Activated T-cell treated with anti-CD3 and anti-CD28 coated beads, Interleukin-2, amount 50 U/mL, for 72 hours (primary cell): Measurements from ENCODE around the gene AIPL1. TPM values are rescaled to one million over a fixed set of nuclear protein-coding genes. Genes with fewer than 3 reads are reported as not detected.

ENCODE experiments used
- ATAC-seq, 2 donors: fragments of 150-1000 bp; cut with Tn5 transposase; replicated peaks in 1 of 2; 2 replicates each; pipeline ENCODE4 v1.10.0; 2021; ENCODE audit warnings: moderate library complexity in 2 of 2, mild to moderate bottlenecking in 1 of 2
- DNase-seq, 2 donors: peaks; one replicate each; pipeline ENCODE4 v3.0.0; 2021 to 2022; ENCODE audit warnings: mixed read lengths in 1 of 2
- H3K27ac Mint-ChIP-seq: one replicate; pipeline ENCODE4 v1.8.0; 2022; ENCODE audit warnings: mild to moderate bottlenecking, moderate library complexity, mixed read lengths
- H3K27me3 Mint-ChIP-seq: one replicate; pipeline ENCODE4 v1.8.0; 2022; ENCODE audit warnings: low read depth, mixed read lengths
- H3K36me3 Mint-ChIP-seq, 2 donors: one replicate each; pipeline ENCODE4 v1.8.0; 2022; ENCODE audit warnings: mixed read lengths in 2 of 2, mild to moderate bottlenecking in 1 of 2; ENCODE audit not compliant: insufficient read depth in 2 of 2
- H3K4me1 Mint-ChIP-seq: one replicate; pipeline ENCODE4 v1.8.0; 2022; ENCODE audit warnings: low read depth, mixed read lengths
- H3K4me3 Mint-ChIP-seq, 2 donors: one replicate each; pipeline ENCODE4 v1.8.0; 2022; ENCODE audit warnings: mild to moderate bottlenecking in 2 of 2, mixed read lengths in 2 of 2, moderate library complexity in 2 of 2
- H3K9me3 Mint-ChIP-seq, 2 donors: one replicate each; pipeline ENCODE4 v1.8.0; 2022; ENCODE audit warnings: mixed read lengths in 2 of 2
- total RNA-seq, 2 donors: library from RNA; stranded (reverse); gene quantifications; one replicate each; pipeline ENCODE4 v1.2.3, GENCODE V29; 2022

Gene AIPL1
- total RNA-seq, 2 donors from 2014 or later = not detected

GRCh38 chr17:6408276-6408675 lies 26.6 kb downstream of the AIPL1 start:
- Mint-ChIP-seq H3K4me3 (no peak overlapping the region), H3K27ac (no peak overlapping the region), H3K4me1 (no peaks in the 10 kb centered on the region), H3K27me3 (peaks cover 33% of the 10 kb centered on the region), H3K9me3 (no peaks in the 10 kb centered on the region), H3K36me3 (no peaks in the 10 kb centered on the region)
- ATAC-seq = no peak
- no peak for DNase-seq

- Mint-ChIP-seq H3K27me3 (peaks cover 28% of the 10 kb centered on the region), H3K4me1 (no peaks in the 10 kb centered on the region), H3K36me3 (peaks cover 0 to 2% of the 10 kb centered on the region in 2 donors), H3K9me3 (peaks cover 3 to 5% of the 10 kb centered on the region in 2 donors), H3K4me3 (no peak overlapping the region), H3K27ac (no peak overlapping the region)
- ATAC-seq (no peak), DNase-seq (no peak)
Measured at GRCh38 chr17:6402258-6402657, 32.7 kb downstream of the AIPL1 start.

DNA sequence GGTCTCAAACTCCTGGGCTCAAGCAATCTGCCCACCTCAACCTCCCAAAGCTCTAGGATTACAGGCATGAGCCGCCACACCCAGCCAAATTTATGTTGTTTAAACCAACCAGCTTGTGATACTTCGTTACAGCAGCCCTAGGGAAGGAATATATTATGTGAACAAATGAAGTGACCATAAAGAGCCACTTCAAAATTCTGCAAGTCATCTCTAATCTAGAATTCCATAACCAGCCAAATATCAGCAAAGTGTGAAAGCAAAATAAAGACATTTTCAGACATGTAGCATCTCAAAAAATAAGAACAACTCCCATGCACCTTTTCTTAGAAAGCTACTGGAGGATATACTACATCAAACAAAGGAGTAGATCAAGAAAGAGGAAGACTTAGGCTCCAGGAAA lies 36.0 kb downstream of the AIPL1 start:
- peaks cover 0 to 2% of the 10 kb centered on the region in 2 donors for H3K36me3 Mint-ChIP-seq
- peaks cover 3 to 5% of the 10 kb centered on the region in 2 donors for H3K9me3 Mint-ChIP-seq
- ATAC-seq (no peak), DNase-seq (no peak)
- H3K4me1 Mint-ChIP-seq = no peaks in the 10 kb centered on the region
- H3K27me3 Mint-ChIP-seq = peaks cover 29% of the 10 kb centered on the region
- no peak overlapping the region for H3K27ac Mint-ChIP-seq
- no peak overlapping the region for H3K4me3 Mint-ChIP-seq

DNA sequence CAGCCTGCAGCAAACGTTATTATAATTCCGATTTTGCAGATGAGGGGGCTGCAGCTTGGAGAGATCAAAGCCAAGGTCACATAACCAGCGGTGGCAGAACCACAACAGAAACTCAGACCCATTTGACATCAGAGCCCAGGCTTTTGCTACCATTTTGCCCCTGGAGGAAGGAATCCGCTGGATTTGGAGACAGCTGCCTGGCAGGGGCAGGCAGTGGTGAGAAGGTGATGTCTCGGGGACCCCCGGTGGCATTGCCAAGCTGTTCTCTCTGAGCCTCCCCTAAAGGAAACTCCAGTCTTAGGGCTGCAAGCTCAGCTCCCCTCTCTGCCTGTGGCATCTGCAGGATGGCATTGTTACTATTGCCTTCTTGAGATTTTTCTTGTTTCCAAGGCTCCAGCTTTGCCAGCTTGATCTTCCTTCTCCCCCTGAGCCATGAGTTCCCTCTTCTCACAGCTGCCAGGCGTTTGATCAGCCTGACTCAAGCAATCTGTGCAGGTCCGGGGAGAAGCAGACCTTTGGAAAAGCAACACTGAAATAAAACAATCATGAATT lies 40.8 kb downstream of the AIPL1 start:
- H3K4me3 Mint-ChIP-seq = no peak overlapping the region
- H3K36me3 Mint-ChIP-seq = peaks cover 0 to 2% of the 10 kb centered on the region in 2 donors
- peaks cover 2 to 4% of the 10 kb centered on the region in 2 donors for H3K9me3 Mint-ChIP-seq
- peaks cover 34% of the 10 kb centered on the region for H3K27me3 Mint-ChIP-seq
- no peak overlapping the region for H3K27ac Mint-ChIP-seq
- DNase-seq (no peak), ATAC-seq (no peak)
- H3K4me1 Mint-ChIP-seq = no peaks in the 10 kb centered on the region

DNA sequence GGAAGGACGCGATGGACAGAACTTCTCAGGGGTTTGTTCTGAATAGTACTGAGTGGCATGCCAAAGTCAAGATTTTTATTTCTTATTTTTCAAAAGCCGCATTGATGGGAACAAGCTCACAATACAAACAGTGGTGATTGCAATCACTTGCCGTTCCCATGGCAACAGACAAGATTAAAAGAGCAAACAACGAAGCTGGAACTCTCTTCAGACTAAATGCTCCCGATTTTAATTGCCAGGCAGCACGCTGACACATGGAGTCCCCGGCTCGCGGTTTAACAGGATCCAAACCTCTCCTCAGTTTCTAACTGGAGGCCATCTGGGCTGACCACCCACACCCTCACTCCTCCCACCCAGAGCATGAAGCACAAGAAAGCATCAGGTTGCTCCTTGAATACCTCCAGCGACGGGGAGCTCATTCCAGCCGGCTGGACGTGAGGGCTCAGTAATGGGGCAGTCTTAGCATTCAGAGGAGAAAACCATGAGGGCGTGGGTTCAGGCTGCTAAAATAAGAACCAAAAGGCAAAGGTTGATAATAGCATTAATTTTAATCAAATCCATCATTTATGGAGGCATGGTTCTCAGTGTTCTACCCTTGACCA lies 41.5 kb downstream of the AIPL1 start:
- Mint-ChIP-seq H3K27ac (no peak overlapping the region), H3K9me3 (peaks cover 0 to 2% of the 10 kb centered on the region in 2 donors), H3K36me3 (peaks cover 0 to 2% of the 10 kb centered on the region in 2 donors), H3K4me3 (no peak overlapping the region), H3K27me3 (peaks cover 32% of the 10 kb centered on the region), H3K4me1 (no peaks in the 10 kb centered on the region)
- ATAC-seq (no peak), DNase-seq (no peak)

GRCh38 chr17:6392609-6393350 lies 42.1 kb downstream of the AIPL1 start:
- Mint-ChIP-seq H3K27me3 (peaks cover 25% of the 10 kb centered on the region), H3K36me3 (no peaks in the 10 kb centered on the region)

GRCh38 chr17:6388416-6388815 lies 46.5 kb downstream of the AIPL1 start:
- H3K27ac Mint-ChIP-seq = no peak overlapping the region
- no peak for ATAC-seq

More at GRCh38 chr17:6392609-6393350, 42.1 kb downstream of the AIPL1 start:
- H3K4me1 Mint-ChIP-seq = no peaks in the 10 kb centered on the region
- ATAC-seq (no peak), DNase-seq (no peak)
- H3K27ac Mint-ChIP-seq = no peak overlapping the region
- no peaks in the 10 kb centered on the region for H3K9me3 Mint-ChIP-seq
- H3K4me3 Mint-ChIP-seq = no peak overlapping the region

GRCh38 chr17:6387858-6388257 lies 47.1 kb downstream of the AIPL1 start:
- DNase-seq (no peak), ATAC-seq (no peak)
- no peak overlapping the region for H3K27ac Mint-ChIP-seq
- peaks cover 4% of the 10 kb centered on the region for H3K27me3 Mint-ChIP-seq
- H3K36me3 Mint-ChIP-seq = no peaks in the 10 kb centered on the region
- no peak overlapping the region for H3K4me3 Mint-ChIP-seq
- no peaks in the 10 kb centered on the region for H3K4me1 Mint-ChIP-seq
- H3K9me3 Mint-ChIP-seq = no peaks in the 10 kb centered on the region

More at GRCh38 chr17:6388416-6388815, 46.5 kb downstream of the AIPL1 start:
- peaks cover 5% of the 10 kb centered on the region for H3K27me3 Mint-ChIP-seq
- DNase-seq = no peak
- H3K9me3 Mint-ChIP-seq = no peaks in the 10 kb centered on the region
- H3K4me3 Mint-ChIP-seq = no peak overlapping the region
- no peaks in the 10 kb centered on the region for H3K4me1 Mint-ChIP-seq
- H3K36me3 Mint-ChIP-seq = no peaks in the 10 kb centered on the region

DNA sequence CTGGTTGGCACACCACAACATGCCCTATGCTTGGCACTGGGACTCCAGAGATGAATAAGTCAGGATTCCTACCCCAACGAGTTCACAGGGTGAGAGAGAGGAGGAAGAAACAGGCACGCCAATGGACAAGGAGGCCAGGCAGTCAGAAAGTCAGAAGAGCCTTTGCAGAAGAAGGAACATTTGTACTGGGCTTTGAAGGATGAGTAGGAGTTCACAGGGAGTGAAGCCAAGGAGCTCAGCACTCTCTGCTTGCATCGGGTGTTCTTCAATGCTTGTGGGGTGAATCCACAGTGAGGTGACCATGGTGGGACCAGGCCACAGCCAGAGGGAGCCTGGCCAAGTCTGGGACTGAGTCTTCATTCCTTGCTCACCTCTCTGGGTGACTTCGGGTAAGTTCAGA lies 47.5 kb downstream of the AIPL1 start:
- ATAC-seq (no peak), DNase-seq (no peak)
- Mint-ChIP-seq H3K4me3 (no peak overlapping the region), H3K4me1 (no peaks in the 10 kb centered on the region), H3K36me3 (no peaks in the 10 kb centered on the region), H3K27ac (no peak overlapping the region), H3K9me3 (no peaks in the 10 kb centered on the region), H3K27me3 (peaks cover 7% of the 10 kb centered on the region)

DNA sequence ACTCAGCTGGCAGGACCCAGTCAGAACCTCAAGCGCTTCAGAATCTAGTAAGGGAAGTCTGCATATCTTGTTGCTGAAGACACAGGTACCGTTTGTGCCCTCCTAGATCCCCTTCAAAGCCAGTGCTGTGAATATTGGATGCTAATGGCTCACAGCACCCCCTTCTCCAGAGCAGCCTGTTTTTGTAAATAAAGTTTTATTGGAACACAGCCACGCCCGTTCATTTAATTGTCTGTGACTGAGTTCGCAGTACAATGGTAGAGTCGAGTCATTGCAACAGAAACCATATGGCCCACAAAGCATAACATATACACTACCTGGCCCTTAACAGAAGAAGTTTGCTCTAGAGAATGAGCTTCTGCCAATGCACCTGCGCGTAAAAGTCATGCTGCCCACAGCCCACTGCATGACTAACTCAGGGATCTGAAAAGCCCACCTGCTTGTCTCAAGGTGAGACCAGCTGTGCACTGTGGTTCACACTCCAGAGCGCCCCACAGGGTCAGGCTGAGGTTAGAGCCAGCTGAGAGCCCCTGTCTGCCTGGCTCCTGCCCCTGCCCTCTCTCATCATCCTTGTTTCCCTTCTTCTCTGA lies 48.8 kb downstream of the AIPL1 start:
- H3K4me3 Mint-ChIP-seq = no peak overlapping the region
- no peaks in the 10 kb centered on the region for H3K4me1 Mint-ChIP-seq
- no peaks in the 10 kb centered on the region for H3K9me3 Mint-ChIP-seq
- no peak overlapping the region for H3K27ac Mint-ChIP-seq
- no peak for ATAC-seq
- DNase-seq = no peak
- peaks cover 14% of the 10 kb centered on the region for H3K27me3 Mint-ChIP-seq
- H3K36me3 Mint-ChIP-seq = no peaks in the 10 kb centered on the region

DNA sequence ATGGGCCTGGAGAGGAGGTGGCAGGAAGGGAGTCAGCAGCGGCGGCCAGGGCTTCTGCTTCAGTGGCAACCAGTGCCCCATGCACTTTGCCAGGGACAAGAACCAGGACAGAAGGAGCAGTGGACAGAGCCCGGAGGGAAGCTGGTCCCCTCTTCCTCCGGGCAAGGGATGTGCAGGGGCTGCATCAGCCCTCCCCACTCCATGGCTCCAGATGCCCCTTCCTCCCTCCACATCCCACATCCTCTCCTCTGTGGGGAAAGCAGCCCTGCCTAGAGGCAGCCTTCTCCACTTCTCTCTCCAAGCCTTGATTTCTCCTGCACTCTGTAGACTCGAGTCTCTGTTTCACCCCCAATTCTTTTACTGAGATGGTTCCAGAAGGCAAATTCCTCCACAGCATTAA lies 50.4 kb downstream of the AIPL1 start:
- Mint-ChIP-seq H3K27ac (no peak overlapping the region), H3K4me1 (no peaks in the 10 kb centered on the region), H3K27me3 (peaks cover 14% of the 10 kb centered on the region), H3K9me3 (peaks cover 2 to 3% of the 10 kb centered on the region in 2 donors), H3K36me3 (no peaks in the 10 kb centered on the region), H3K4me3 (no peak overlapping the region)
- ATAC-seq = no peak
- no peak for DNase-seq

GRCh38 chr17:6381526-6382465 lies 53.1 kb downstream of the AIPL1 start:
- Mint-ChIP-seq H3K27ac (no peak overlapping the region), H3K4me3 (no peak overlapping the region), H3K9me3 (peaks cover 4% of the 10 kb centered on the region in 2 donors), H3K4me1 (no peaks in the 10 kb centered on the region), H3K36me3 (peaks cover 1 to 3% of the 10 kb centered on the region in 2 donors), H3K27me3 (peaks cover 35% of the 10 kb centered on the region)
- ATAC-seq = no peak
- no peak for DNase-seq
